ENCODE results near the gene NRXN3. TPM values are rescaled to one million over a fixed set of nuclear protein-coding genes. Genes with fewer than 3 reads are reported as not detected.

NRXN3 gene
- total RNA-seq, 5 donors from 2014 or later (not counting 1 experiment from before 2014, with no cell fraction given) = not detected

GRCh38 chr14:79805636-79806035 is 1635.5 kb downstream of the NRXN3 start:
- no peaks in the 10 kb centered on the region for H3K36me3 Mint-ChIP-seq
- ATAC-seq (replicated peaks in 1 of 4) (no peak), DNase-seq (no peak)
- H3K27me3 Mint-ChIP-seq = no peaks in the 10 kb centered on the region
- H3K4me3 ChIP-seq (ENCODE audit: control insufficient read depth in 1 of 2, extremely low read depth in 1 of 2, low read length in 1 of 2) = no peak overlapping the region
- H3K27me3 ChIP-seq (replicated peaks in 1 of 2; ENCODE audit: control insufficient read depth in 2 of 2, extremely low read depth in 1 of 2, insufficient read depth in 2 of 2, low read length in 1 of 2) = no peaks in the 10 kb centered on the region
- no peaks in the 10 kb centered on the region for H3K36me3 ChIP-seq (ENCODE audit: control insufficient read depth in 2 of 2, extremely low read depth in 1 of 2, insufficient read depth in 1 of 2, low read length in 1 of 2)
- WGBS (ENCODE audit: insufficient coverage) = no CpG with 5 or more reads among the region's 1 CpG
- peaks cover 5 to 13% (median 12%) of the 10 kb centered on the region in 3 donors for H3K9me3 Mint-ChIP-seq
- H3K9me3 ChIP-seq = no peaks in the 10 kb centered on the region
- H3K27ac ChIP-seq (ENCODE audit: low read length) = no peak overlapping the region
- POLR2A ChIA-PET = no interaction called here
- H3K4me3 Mint-ChIP-seq = no peak overlapping the region
- H3K27ac Mint-ChIP-seq = no peak overlapping the region
- no peaks in the 10 kb centered on the region for H3K4me1 ChIP-seq (ENCODE audit: control insufficient read depth in 1 of 2, extremely low read depth in 1 of 2, insufficient read depth in 2 of 2, low read length in 2 of 2)
- CTCF ChIA-PET = no interaction called here
- no peaks in the 10 kb centered on the region for H3K4me1 Mint-ChIP-seq

- no peaks in the 10 kb centered on the region for H3K36me3 ChIP-seq (ENCODE audit: control insufficient read depth in 2 of 2, extremely low read depth in 1 of 2, insufficient read depth in 1 of 2, low read length in 1 of 2)
- Mint-ChIP-seq H3K36me3 (no peaks in the 10 kb centered on the region), H3K4me3 (no peak overlapping the region), H3K27ac (no peak overlapping the region), H3K4me1 (no peaks in the 10 kb centered on the region), H3K9me3 (peaks cover 5 to 10% (median 9%) of the 10 kb centered on the region in 3 donors), H3K27me3 (no peaks in the 10 kb centered on the region)
- H3K4me3 ChIP-seq (ENCODE audit: control insufficient read depth in 1 of 2, extremely low read depth in 1 of 2, low read length in 1 of 2) = no peak overlapping the region
- DNase-seq (no peak), ATAC-seq (replicated peaks in 1 of 4) (no peak)
- CTCF ChIA-PET = interaction anchor here in 1 of 2 donors (0.5 kb wide), 1 partner anchor 163 kb away, joined by 3 read pairs; no protein-coding TSS in a partner anchor
- H3K9me3 ChIP-seq = no peaks in the 10 kb centered on the region
- no peaks in the 10 kb centered on the region for H3K4me1 ChIP-seq (ENCODE audit: control insufficient read depth in 1 of 2, extremely low read depth in 1 of 2, insufficient read depth in 2 of 2, low read length in 2 of 2)
- H3K27ac ChIP-seq (ENCODE audit: low read length) = no peak overlapping the region
- WGBS (ENCODE audit: insufficient coverage) = no CpG with 5 or more reads among the region's 3 CpGs
- H3K27me3 ChIP-seq (replicated peaks in 1 of 2; ENCODE audit: control insufficient read depth in 2 of 2, extremely low read depth in 1 of 2, insufficient read depth in 2 of 2, low read length in 1 of 2) = no peaks in the 10 kb centered on the region
- POLR2A ChIA-PET = no interaction called here
These were observed 1639.9 kb downstream of the NRXN3 start for GRCh38 chr14:79809849-79810612.

GRCh38 chr14:79820866-79821535 is 1650.8 kb downstream of the NRXN3 start:
- no peak overlapping the region for H3K27ac ChIP-seq (ENCODE audit: low read length)
- no peak overlapping the region for H3K4me3 ChIP-seq (ENCODE audit: control insufficient read depth in 1 of 2, extremely low read depth in 1 of 2, low read length in 1 of 2)
- no peak for DNase-seq
- CTCF ChIA-PET = interaction anchor here in 1 of 2 donors (0.6 kb wide), 1 partner anchor 370 kb away, joined by 3 read pairs; no protein-coding TSS in a partner anchor
- H3K27me3 ChIP-seq (replicated peaks in 1 of 2; ENCODE audit: control insufficient read depth in 2 of 2, extremely low read depth in 1 of 2, insufficient read depth in 2 of 2, low read length in 1 of 2) = no peaks in the 10 kb centered on the region
- H3K9me3 ChIP-seq = no peaks in the 10 kb centered on the region
- Mint-ChIP-seq H3K9me3 (peaks cover 0 to 13% (median 8%) of the 10 kb centered on the region in 3 donors), H3K27ac (no peak overlapping the region), H3K4me1 (no peaks in the 10 kb centered on the region), H3K4me3 (no peak overlapping the region), H3K36me3 (no peaks in the 10 kb centered on the region), H3K27me3 (no peaks in the 10 kb centered on the region)
- H3K36me3 ChIP-seq (ENCODE audit: control insufficient read depth in 2 of 2, extremely low read depth in 1 of 2, insufficient read depth in 1 of 2, low read length in 1 of 2) = no peaks in the 10 kb centered on the region
- POLR2A ChIA-PET = no interaction called here
- no peak for ATAC-seq (replicated peaks in 1 of 4)
- no peaks in the 10 kb centered on the region for H3K4me1 ChIP-seq (ENCODE audit: control insufficient read depth in 1 of 2, extremely low read depth in 1 of 2, insufficient read depth in 2 of 2, low read length in 2 of 2)
- no CpG with 5 or more reads among the region's 1 CpG for WGBS (ENCODE audit: insufficient coverage)

- no peak for ATAC-seq (replicated peaks in 1 of 4)
- no CpG with 5 or more reads among the region's 2 CpGs for WGBS (ENCODE audit: insufficient coverage)
These were observed 1651.9 kb downstream of the NRXN3 start for GRCh38 chr14:79822034-79822433.

GRCh38 chr14:79825046-79825521 is 1654.9 kb downstream of the NRXN3 start:
- H3K9me3 ChIP-seq = no peaks in the 10 kb centered on the region
- H3K4me1 Mint-ChIP-seq = no peaks in the 10 kb centered on the region

More at GRCh38 chr14:79822034-79822433, 1651.9 kb downstream of the NRXN3 start:
- Histone ChIP-seq H3K36me3 (ENCODE audit: control insufficient read depth in 2 of 2, extremely low read depth in 1 of 2, insufficient read depth in 1 of 2, low read length in 1 of 2) (no peaks in the 10 kb centered on the region), H3K27me3 (replicated peaks in 1 of 2; ENCODE audit: control insufficient read depth in 2 of 2, extremely low read depth in 1 of 2, insufficient read depth in 2 of 2, low read length in 1 of 2) (no peaks in the 10 kb centered on the region), H3K4me1 (ENCODE audit: control insufficient read depth in 1 of 2, extremely low read depth in 1 of 2, insufficient read depth in 2 of 2, low read length in 2 of 2) (no peaks in the 10 kb centered on the region), H3K4me3 (ENCODE audit: control insufficient read depth in 1 of 2, extremely low read depth in 1 of 2, low read length in 1 of 2) (no peak overlapping the region), H3K9me3 (no peaks in the 10 kb centered on the region), H3K27ac (ENCODE audit: low read length) (no peak overlapping the region)
- Mint-ChIP-seq H3K36me3 (no peaks in the 10 kb centered on the region), H3K27me3 (peaks cover 0 to under 1% of the 10 kb centered on the region in 2 donors), H3K4me1 (no peaks in the 10 kb centered on the region), H3K27ac (no peak overlapping the region), H3K9me3 (peaks cover 3 to 16% (median 8%) of the 10 kb centered on the region in 3 donors), H3K4me3 (no peak overlapping the region)
- ChIA-PET CTCF (no interaction called here), POLR2A (no interaction called here)
- no peak for DNase-seq

GRCh38 chr14:79826362-79826761 is 1656.2 kb downstream of the NRXN3 start:
- no peaks in the 10 kb centered on the region for H3K4me1 Mint-ChIP-seq

More at GRCh38 chr14:79825046-79825521, 1654.9 kb downstream of the NRXN3 start:
- Histone ChIP-seq H3K27ac (ENCODE audit: low read length) (no peak overlapping the region), H3K4me3 (ENCODE audit: control insufficient read depth in 1 of 2, extremely low read depth in 1 of 2, low read length in 1 of 2) (no peak overlapping the region), H3K36me3 (ENCODE audit: control insufficient read depth in 2 of 2, extremely low read depth in 1 of 2, insufficient read depth in 1 of 2, low read length in 1 of 2) (no peaks in the 10 kb centered on the region), H3K27me3 (replicated peaks in 1 of 2; ENCODE audit: control insufficient read depth in 2 of 2, extremely low read depth in 1 of 2, insufficient read depth in 2 of 2, low read length in 1 of 2) (no peaks in the 10 kb centered on the region), H3K4me1 (ENCODE audit: control insufficient read depth in 1 of 2, extremely low read depth in 1 of 2, insufficient read depth in 2 of 2, low read length in 2 of 2) (no peaks in the 10 kb centered on the region)
- no CpG with 5 or more reads among the region's 6 CpGs for WGBS (ENCODE audit: insufficient coverage)
- Mint-ChIP-seq H3K9me3 (peaks cover 0 to 13% (median 4%) of the 10 kb centered on the region in 3 donors), H3K36me3 (no peaks in the 10 kb centered on the region), H3K27me3 (peaks cover 0 to 5% of the 10 kb centered on the region in 2 donors), H3K4me3 (no peak overlapping the region), H3K27ac (no peak overlapping the region)
- POLR2A ChIA-PET = interaction anchor here in 1 of 2 donors (0.7 kb wide), 1 partner anchor 33 kb away, joined by 3 read pairs; no protein-coding TSS in a partner anchor
- CTCF ChIA-PET = no interaction called here
- no peak for DNase-seq
- ATAC-seq (replicated peaks in 1 of 4) = no peak

More at GRCh38 chr14:79826362-79826761, 1656.2 kb downstream of the NRXN3 start:
- Mint-ChIP-seq H3K27ac (no peak overlapping the region), H3K4me3 (no peak overlapping the region), H3K9me3 (peaks cover 0 to 11% (median 6%) of the 10 kb centered on the region in 3 donors), H3K27me3 (peaks cover 0 to 5% of the 10 kb centered on the region in 2 donors), H3K36me3 (no peaks in the 10 kb centered on the region)
- Histone ChIP-seq H3K4me1 (ENCODE audit: control insufficient read depth in 1 of 2, extremely low read depth in 1 of 2, insufficient read depth in 2 of 2, low read length in 2 of 2) (no peaks in the 10 kb centered on the region), H3K27ac (ENCODE audit: low read length) (no peak overlapping the region), H3K9me3 (no peaks in the 10 kb centered on the region), H3K4me3 (ENCODE audit: control insufficient read depth in 1 of 2, extremely low read depth in 1 of 2, low read length in 1 of 2) (no peak overlapping the region), H3K27me3 (replicated peaks in 1 of 2; ENCODE audit: control insufficient read depth in 2 of 2, extremely low read depth in 1 of 2, insufficient read depth in 2 of 2, low read length in 1 of 2) (no peaks in the 10 kb centered on the region), H3K36me3 (ENCODE audit: control insufficient read depth in 2 of 2, extremely low read depth in 1 of 2, insufficient read depth in 1 of 2, low read length in 1 of 2) (no peaks in the 10 kb centered on the region)
- WGBS (ENCODE audit: insufficient coverage) = 60% methylated on average over 1 of the region's 2 CpGs
- no peak for DNase-seq
- ATAC-seq (replicated peaks in 1 of 4) = no peak
- ChIA-PET POLR2A (no interaction called here), CTCF (interaction anchor here in 1 of 2 donors (0.7 kb wide), 1 partner anchor 10 kb away, joined by 4 read pairs; no protein-coding TSS in a partner anchor)
